Neural crest cell (in vitro differentiated cells): ENCODE data around the gene ATP6V0C. TPM values are rescaled to one million over a fixed set of nuclear protein-coding genes. Genes with fewer than 3 reads are reported as not detected.
"Not testable (repeated sequence)": the region's sequence is repeated elsewhere in the genome, so short reads cannot be mapped to it uniquely, and the experiment has no call there.

Experiments used
- DNase-seq: peaks from one replicate; pipeline ENCODE4 v3.0.0; 2021; ENCODE audit warnings: low read depth, mixed read lengths, low spot score
- H3K27ac Mint-ChIP-seq: one replicate; pipeline ENCODE4 v1.8.0; 2021; ENCODE audit warnings: mild to moderate bottlenecking, mixed read lengths; ENCODE audit not compliant: unreplicated experiment
- H3K27me3 Mint-ChIP-seq: 2 replicates; pipeline ENCODE4 v1.8.0; 2021; ENCODE audit warnings: low read depth, mild to moderate bottlenecking, mixed read lengths
- H3K36me3 Mint-ChIP-seq: 2 replicates; pipeline ENCODE4 v1.8.0; 2021; ENCODE audit warnings: low read depth, mild to moderate bottlenecking, mixed read lengths
- H3K4me1 Mint-ChIP-seq: 2 replicates; pipeline ENCODE4 v1.8.0; 2021; ENCODE audit warnings: mixed read lengths
- H3K4me3 Mint-ChIP-seq: one replicate; pipeline ENCODE4 v1.8.0; 2021; ENCODE audit warnings: mild to moderate bottlenecking, mixed read lengths
- H3K9me3 Mint-ChIP-seq: 2 replicates; pipeline ENCODE4 v1.8.0; 2021; ENCODE audit warnings: mixed read lengths
- microRNA-seq: library from miRNA; unstranded; fragments of <30 nt; microRNA quantifications from one replicate; pipeline ENCODE4, GENCODE V29; 2020
- total RNA-seq: library from RNA; stranded (reverse); gene quantifications from 2 replicates; pipeline ENCODE4 v1.2.1, GENCODE V29; 2021
- TF ChIP-seq, protein P1 (sequence below): fragments of 200-600 bp; sonication (generic); conservative IDR thresholded peaks from 2 replicates; pipeline ENCODE4 v1.5.0; 2021; ENCODE audit warnings: antibody characterized with exemption, mild to moderate bottlenecking

Gene ATP6V0C
- total RNA-seq, 1 donor from 2014 or later = 154 TPM

DNA sequence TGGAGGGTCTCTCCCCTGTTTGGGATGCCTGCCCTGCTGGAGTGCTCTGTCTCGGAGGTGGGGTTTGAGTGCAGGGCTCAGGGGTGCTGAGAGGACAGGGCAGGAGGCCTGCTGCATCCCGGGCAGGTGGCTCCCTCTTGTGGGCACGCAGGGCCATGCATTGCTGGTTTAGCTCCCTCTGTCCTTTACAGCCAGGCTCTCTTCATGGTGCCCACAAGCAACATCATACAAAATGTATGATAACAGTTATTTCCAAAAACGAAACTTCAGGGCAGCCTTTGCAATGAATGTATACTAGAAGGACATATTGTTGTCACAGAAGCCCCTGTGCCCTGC is 47.0 kb downstream of the ATP6V0C start:
- not testable (repeated sequence) for H3K9me3 Mint-ChIP-seq, H3K4me3 Mint-ChIP-seq, H3K27me3 Mint-ChIP-seq, H3K36me3 Mint-ChIP-seq, H3K4me1 Mint-ChIP-seq, H3K27ac Mint-ChIP-seq
- peak; percentile 52 for DNase-seq
- TF ChIP-seq, protein P1, sequence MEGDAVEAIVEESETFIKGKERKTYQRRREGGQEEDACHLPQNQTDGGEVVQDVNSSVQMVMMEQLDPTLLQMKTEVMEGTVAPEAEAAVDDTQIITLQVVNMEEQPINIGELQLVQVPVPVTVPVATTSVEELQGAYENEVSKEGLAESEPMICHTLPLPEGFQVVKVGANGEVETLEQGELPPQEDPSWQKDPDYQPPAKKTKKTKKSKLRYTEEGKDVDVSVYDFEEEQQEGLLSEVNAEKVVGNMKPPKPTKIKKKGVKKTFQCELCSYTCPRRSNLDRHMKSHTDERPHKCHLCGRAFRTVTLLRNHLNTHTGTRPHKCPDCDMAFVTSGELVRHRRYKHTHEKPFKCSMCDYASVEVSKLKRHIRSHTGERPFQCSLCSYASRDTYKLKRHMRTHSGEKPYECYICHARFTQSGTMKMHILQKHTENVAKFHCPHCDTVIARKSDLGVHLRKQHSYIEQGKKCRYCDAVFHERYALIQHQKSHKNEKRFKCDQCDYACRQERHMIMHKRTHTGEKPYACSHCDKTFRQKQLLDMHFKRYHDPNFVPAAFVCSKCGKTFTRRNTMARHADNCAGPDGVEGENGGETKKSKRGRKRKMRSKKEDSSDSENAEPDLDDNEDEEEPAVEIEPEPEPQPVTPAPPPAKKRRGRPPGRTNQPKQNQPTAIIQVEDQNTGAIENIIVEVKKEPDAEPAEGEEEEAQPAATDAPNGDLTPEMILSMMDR = peak; percentile 64

DNA sequence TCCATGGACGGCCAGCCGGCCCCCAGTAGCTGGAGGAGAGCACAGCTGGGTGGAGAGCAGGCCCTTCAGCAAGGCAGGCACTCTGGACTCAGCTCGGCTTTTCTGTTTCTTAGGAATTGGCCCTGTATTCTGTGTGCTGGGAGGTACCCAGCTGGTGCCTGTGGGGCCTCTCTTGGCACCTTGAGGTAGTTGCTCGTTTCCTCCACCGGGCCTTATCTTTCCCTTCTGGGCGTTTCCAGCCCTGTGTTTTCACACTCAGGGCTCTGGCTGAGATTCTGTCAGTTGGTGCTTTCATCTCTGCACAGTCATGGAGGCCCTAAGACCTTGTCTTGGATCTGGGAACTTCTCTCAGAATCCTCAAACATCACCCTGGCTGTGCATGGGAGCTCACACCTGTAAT is 53.8 kb downstream of the ATP6V0C start:
- H3K4me3 Mint-ChIP-seq, DNase-seq, H3K4me1 Mint-ChIP-seq, H3K27me3 Mint-ChIP-seq, H3K36me3 Mint-ChIP-seq, H3K9me3 Mint-ChIP-seq, H3K27ac Mint-ChIP-seq: not testable (repeated sequence)

DNA sequence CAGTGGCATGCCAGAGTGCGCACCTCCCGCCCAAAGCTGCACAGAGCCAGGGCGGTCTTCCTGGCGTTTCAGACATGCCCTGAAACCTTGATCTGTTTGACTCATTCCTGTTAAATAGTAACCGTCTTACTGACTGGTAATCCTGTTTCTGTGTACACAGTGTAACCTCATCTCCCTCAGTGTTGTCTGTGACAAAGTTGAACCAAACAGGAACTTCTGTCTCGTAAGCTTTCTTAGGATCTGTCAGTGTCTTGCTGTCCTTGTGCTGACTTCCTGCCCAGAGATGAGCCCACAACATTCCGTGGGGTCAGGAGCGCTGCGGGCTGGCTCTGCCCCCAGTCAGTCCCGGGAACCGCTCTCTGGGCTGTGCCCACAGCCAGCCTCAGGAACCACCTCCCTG is 54.8 kb downstream of the ATP6V0C start:
- not testable (repeated sequence) for H3K9me3 Mint-ChIP-seq, H3K4me1 Mint-ChIP-seq, H3K27me3 Mint-ChIP-seq, H3K4me3 Mint-ChIP-seq, DNase-seq, H3K36me3 Mint-ChIP-seq, H3K27ac Mint-ChIP-seq

Small RNA genes lying within 50 kb of the gene (microRNA-seq; reads per million reads assigned to microRNA genes)
- gene MIR3178 (not detected), gene MIR6768 (5.3 reads per million)

Other genes starting within 250 kb of the ATP6V0C start
- 390 and 420 TPM in 2 replicates for gene RNPS1, start 245.8 kb upstream of the ATP6V0C start, total RNA-seq
- gene ABCA3, start 173.2 kb upstream of the ATP6V0C start, total RNA-seq = 19.6 TPM in 2 replicates
- 66.1 and 67.5 TPM in 2 replicates for gene CCNF, start 84.5 kb upstream of the ATP6V0C start, total RNA-seq
- gene TEDC2, start 53.8 kb upstream of the ATP6V0C start, total RNA-seq = 65.1 and 66.5 TPM in 2 replicates
- gene NTN3, start 42.7 kb upstream of the ATP6V0C start, total RNA-seq = 4.8 and 5.1 TPM in 2 replicates
- 30.0 and 32.5 TPM in 2 replicates for gene TBC1D24, start 38.8 kb upstream of the ATP6V0C start, total RNA-seq
- 50.9 and 58.3 TPM in 2 replicates for gene AMDHD2, start 6.4 kb downstream of the ATP6V0C start, total RNA-seq
- not detected in 2 replicates for gene CEMP1, start 17.5 kb downstream of the ATP6V0C start, total RNA-seq
- gene PDPK1, start 24.1 kb downstream of the ATP6V0C start, total RNA-seq = 34.2 and 37.5 TPM in 2 replicates
- 27.4 and 27.7 TPM in 2 replicates for gene KCTD5, start 168.6 kb downstream of the ATP6V0C start, total RNA-seq
- gene PRSS27, start 206.3 kb downstream of the ATP6V0C start, total RNA-seq = 5.3 and 7.8 TPM in 2 replicates
- 779 and 803 TPM in 2 replicates for gene SRRM2, start 238.7 kb downstream of the ATP6V0C start, total RNA-seq